Gastrocnemius medialis (tissue), 4 donors: Measurements from ENCODE around the gene WDR82. TPM values are rescaled to one million over a fixed set of nuclear protein-coding genes. Genes with fewer than 3 reads are reported as not detected.
"Not testable (repeated sequence)": the region's sequence is repeated elsewhere in the genome, so short reads cannot be mapped to it uniquely, and the experiment has no call there.

Experiments used
- ATAC-seq, 2 donors: fragments of 150-250 bp; one replicate each; pipeline ENCODE4 v1.9.1; 2016
- DNase-seq, 2 donors: peaks; one replicate each; pipeline ENCODE4 v3.0.0-alpha.2; 2019
- H3K27ac ChIP-seq, 4 donors: fragments of 200-600 bp; sonication (generic); 1 replicate in 1 of 4; 2 replicates in 3 of 4; pipeline ENCODE4 v1.5.1; 2016 to 2018; ENCODE audit warnings: mild to moderate bottlenecking in 2 of 4, moderate library complexity in 1 of 4
- H3K27me3 ChIP-seq, 3 donors: fragments of 200-600 bp; sonication (generic) in 2 of 3; 1 replicate in 1 of 3; 2 replicates in 2 of 3; pipeline versions ENCODE4 v1.5.1 to v1.6.0; 2016 to 2019; ENCODE audit warnings: mild to moderate bottlenecking in 1 of 3, moderate library complexity in 1 of 3
- H3K36me3 ChIP-seq, 2 donors: fragments of 200-600 bp; sonication (generic) in 1 of 2; one replicate each; pipeline ENCODE4 v1.5.1; 2017 to 2018
- H3K4me1 ChIP-seq, 2 donors: fragments of 200-600 bp; sonication (generic) in 1 of 2; one replicate each; pipeline ENCODE4 v1.5.1; 2016 to 2017; ENCODE audit warnings: mild to moderate bottlenecking in 2 of 2
- H3K4me3 ChIP-seq, 4 donors: fragments of 200-600 bp; sonication (generic) in 3 of 4; 1 replicate in 1 of 4; 2 replicates in 3 of 4; pipeline ENCODE4 v1.5.1; 2016 to 2019; ENCODE audit warnings: mild to moderate bottlenecking in 2 of 4
- H3K9me3 ChIP-seq, 3 donors: fragments of 200-600 bp; sonication (generic) in 2 of 3; 1 replicate in 1 of 3; 2 replicates in 2 of 3; pipeline ENCODE4 v1.5.1; 2016 to 2019
- CTCF ChIP-seq, 5 experiments: fragments of 450-650 bp in 3 of 5; fragments of 200-600 bp in 2 of 5; sonication (generic) in 2 of 5; IDR thresholded peaks in 4 of 5; conservative IDR thresholded peaks in 1 of 5; 1 replicate in 4 of 5; 2 replicates in 1 of 5; pipeline ENCODE4 v1.5.1; 2016 to 2019; ENCODE audit warnings: antibody characterized with exemption in 5 of 5, mild to moderate bottlenecking in 3 of 5, moderate library complexity in 3 of 5
- POLR2A ChIP-seq, 2 donors: fragments of 450-650 bp; IDR thresholded peaks; one replicate each; pipeline ENCODE4 v1.6.1; 2017; ENCODE audit warnings: antibody characterized with exemption in 2 of 2, mild to moderate bottlenecking in 2 of 2, moderate library complexity in 2 of 2
- in situ Hi-C, 4 donors: fragments of 200-750 bp; cut with MboI; loops; one replicate each; pipeline versions ENCODE4 v1.15.0 to v1.8.0; 2017; ENCODE audit warnings: low sequenced_read_pairs in 4 of 4
- intact Hi-C: fragments of 100-400 bp; cut with DNase I; formaldehyde crosslinking; loops from one replicate; pipeline ENCODE4 v1.15.1; 2023; ENCODE audit warnings: low total_unique reads
- total RNA-seq, 4 donors: library from RNA; depleted of rRNA; stranded (reverse); fragments of >200 nt; gene quantifications; one replicate each; pipeline versions ENCODE4 v1.1.0 to v1.2.3, GENCODE V29; 2016

WDR82 gene
- total RNA-seq, 4 donors from 2014 or later, result 54.1 to 64.9 (median 59.3) TPM

GRCh38 chr3:52277972-52278509, 408 bp downstream of the WDR82 start:
- peak overlapping the region; percentile 89 to 97 (median 94) for H3K27ac ChIP-seq
- no peaks in the 10 kb centered on the region for H3K27me3 ChIP-seq
- in situ Hi-C loops (loop anchor here in 2 of 4 donors (5.0 kb wide), 1 partner anchor 46 kb away; no protein-coding TSS in a partner anchor), intact Hi-C loops (loop anchor here (1.0 to 10.0 kb wide), 3 partner anchors 43 to 223 kb away; partner anchors contain the start of gene DUSP7)
- H3K4me1 ChIP-seq, result peaks cover 55 to 58% of the 10 kb centered on the region in 2 donors
- H3K9me3 ChIP-seq, result no peaks in the 10 kb centered on the region
- no peaks in the 10 kb centered on the region for H3K36me3 ChIP-seq
- ATAC-seq (peak; percentile 80 to 84), DNase-seq (peak; percentile 29 to 66)
- H3K4me3 ChIP-seq, result peak overlapping the region; percentile 66 to 95 (median 82)
- TF ChIP-seq CTCF (IDR thresholded peaks at IDR 0.05 in 4 of 5, conservative IDR thresholded peaks at IDR 0.05 in 1 of 5) (peak; percentile 25 to 65 (median 38)), POLR2A (IDR thresholded peaks at IDR 0.05) (no peak)

DNA sequence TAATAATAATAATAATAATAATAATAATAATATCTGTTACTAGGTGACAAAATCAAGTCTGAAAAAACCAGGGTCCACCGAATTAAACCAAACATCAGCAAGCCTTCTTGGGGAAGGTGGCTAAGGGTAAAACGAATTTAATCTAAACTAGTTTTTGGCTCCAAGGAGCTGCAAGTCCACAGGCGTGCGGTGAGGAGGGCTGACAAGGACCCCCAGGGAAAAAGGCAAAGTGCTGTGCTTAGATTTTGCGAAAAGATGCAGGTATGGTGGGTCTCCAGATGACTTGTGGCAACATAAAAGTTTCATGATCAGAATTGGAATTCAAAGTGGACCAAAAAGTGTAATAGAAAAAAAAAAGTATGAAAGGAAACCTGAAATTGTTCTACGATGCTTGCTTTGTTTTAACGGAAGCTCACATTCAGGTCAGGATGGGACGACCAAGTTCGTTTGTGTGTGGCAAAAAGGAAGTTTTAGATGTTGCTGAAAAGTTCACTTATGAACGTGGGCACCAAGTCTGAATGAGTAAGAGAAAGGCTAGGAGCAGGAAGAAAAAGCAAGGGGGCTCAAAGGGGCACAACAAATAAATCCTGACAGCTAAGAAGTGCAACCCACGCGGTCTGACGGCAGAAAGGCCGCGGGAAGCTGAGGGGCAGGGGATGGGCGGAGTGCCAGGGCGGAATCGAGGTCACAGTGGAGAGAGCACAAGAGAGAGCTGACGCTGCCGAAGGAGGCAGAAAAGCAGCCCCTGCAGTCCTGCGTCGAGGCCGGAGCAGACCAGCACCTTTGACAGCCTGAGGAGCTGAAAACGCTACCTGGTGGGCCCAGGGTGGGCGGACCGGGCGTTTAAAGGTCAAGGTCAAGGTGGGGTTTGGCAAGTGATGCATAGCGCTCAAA, 1.1 kb downstream of the WDR82 start:
- in situ Hi-C loops (loop anchor here in 2 of 4 donors (5.0 kb wide), 1 partner anchor 45 kb away; no protein-coding TSS in a partner anchor), intact Hi-C loops (loop anchor here (5.0 to 10.0 kb wide), 2 partner anchors 130 to 223 kb away; partner anchors contain the start of gene DUSP7)
- H3K36me3 ChIP-seq, result no peaks in the 10 kb centered on the region
- H3K27ac ChIP-seq, result peak overlapping the region; percentile 89 to 97 (median 94)
- no peaks in the 10 kb centered on the region for H3K27me3 ChIP-seq
- peak; percentile 31 to 41 for ATAC-seq
- peaks cover 62 to 63% of the 10 kb centered on the region in 2 donors for H3K4me1 ChIP-seq
- no peaks in the 10 kb centered on the region for H3K9me3 ChIP-seq
- peak overlapping the region; percentile 66 to 95 (median 82) for H3K4me3 ChIP-seq
- TF ChIP-seq CTCF (IDR thresholded peaks at IDR 0.05 in 4 of 5, conservative IDR thresholded peaks at IDR 0.05 in 1 of 5) (no peak), POLR2A (IDR thresholded peaks at IDR 0.05) (peak; percentile 49 to 64)
- peak; percentile 57 to 72 for DNase-seq

GRCh38 chr3:52274781-52275180, 3.7 kb downstream of the WDR82 start:
- Histone ChIP-seq H3K4me3 (peak overlapping the region in 2 of 4 donors; percentile 94 to 95), H3K4me1 (peaks cover 76 to 77% of the 10 kb centered on the region in 2 donors), H3K27ac (peak overlapping the region in 3 of 4 donors; percentile 89 to 97 (median 97))
- not testable (repeated sequence) for ATAC-seq, H3K36me3 ChIP-seq, H3K27me3 ChIP-seq, DNase-seq, H3K9me3 ChIP-seq
- intact Hi-C loops, result loop anchor here (5.0 to 10.0 kb wide), 2 partner anchors 133 to 220 kb away; partner anchors contain the start of gene DUSP7
- in situ Hi-C loops, result loop anchor here in 2 of 4 donors (5.0 kb wide), 1 partner anchor 42 kb away; no protein-coding TSS in a partner anchor

GRCh38 chr3:52272831-52273230, 5.6 kb downstream of the WDR82 start:
- Histone ChIP-seq H3K4me1 (peaks cover 68 to 76% of the 10 kb centered on the region in 2 donors), H3K9me3 (no peaks in the 10 kb centered on the region), H3K27me3 (no peaks in the 10 kb centered on the region), H3K36me3 (peaks cover 0 to 24% of the 10 kb centered on the region in 2 donors), H3K4me3 (no peak overlapping the region), H3K27ac (peak overlapping the region in 2 of 4 donors; percentile 8 to 15)
- in situ Hi-C loops (no loop called here), intact Hi-C loops (loop anchor here (10.0 kb wide), 1 partner anchor 218 kb away; the partner anchor contains the start of gene DUSP7)
- DNase-seq, result no peak
- TF ChIP-seq CTCF (IDR thresholded peaks at IDR 0.05 in 4 of 5, conservative IDR thresholded peaks at IDR 0.05 in 1 of 5), result no peak
- TF ChIP-seq POLR2A (IDR thresholded peaks at IDR 0.05), result no peak
- ATAC-seq, result no peak

- intact Hi-C loops, result loop anchor here (10.0 kb wide), 1 partner anchor 217 kb away; the partner anchor contains the start of gene DUSP7
- DNase-seq, in situ Hi-C loops, H3K4me3 ChIP-seq, H3K27me3 ChIP-seq, ATAC-seq, H3K9me3 ChIP-seq: not testable (repeated sequence)
- H3K4me1 ChIP-seq, result peaks cover 67 to 76% of the 10 kb centered on the region in 2 donors
- H3K27ac ChIP-seq, result peak overlapping the region in 2 of 4 donors; percentile 14 to 64
- peaks cover 4 to 31% of the 10 kb centered on the region in 2 donors for H3K36me3 ChIP-seq
Observed at GRCh38 chr3:52272172-52272571, 6.3 kb downstream of the WDR82 start.
